Measurements from ENCODE around the gene OR51V1. TPM values are rescaled to one million over a fixed set of nuclear protein-coding genes. Genes with fewer than 3 reads are reported as not detected.

Gene OR51V1
- total and polyA plus RNA-seq, 9 donors = not detected

- Histone ChIP-seq H3K36me3 (no peaks in the 10 kb centered on the region), H3K4me3 (no peak overlapping the region), H3K4me1 (ENCODE audit: insufficient read depth) (no peaks in the 10 kb centered on the region), H3K27me3 (no peaks in the 10 kb centered on the region), H3K9me3 (no peaks in the 10 kb centered on the region), H3K27ac (no peak overlapping the region)
- intact Hi-C loops (cut with DNase I) = no loop called here
- DNase-seq = no peak
- 45 to 52% (median 52%) methylated on average over 2 of the region's 2 CpGs for WGBS, 3 donors
- no peak for TF ChIP-seq EP300 (IDR thresholded peaks at IDR 0.05)
- TF ChIP-seq POLR2A (IDR thresholded peaks at IDR 0.05) = no peak
- no peak for TF ChIP-seq CTCF (IDR thresholded peaks at IDR 0.05)
Measured at GRCh38 chr11:5225480-5225871, 25.0 kb upstream of the OR51V1 start.

GRCh38 chr11:5224538-5225479 is 24.3 kb upstream of the OR51V1 start:
- TF ChIP-seq CTCF (IDR thresholded peaks at IDR 0.05) (no peak), EP300 (IDR thresholded peaks at IDR 0.05) (no peak)
- WGBS, 3 donors = 74 to 77% (median 76%) methylated on average over 6 of the region's 6 CpGs
- DNase-seq = no peak
- no peaks in the 10 kb centered on the region for H3K36me3 ChIP-seq
- H3K27me3 ChIP-seq = no peaks in the 10 kb centered on the region
- no peak overlapping the region for H3K4me3 ChIP-seq
- intact Hi-C loops (cut with DNase I) = no loop called here
- H3K27ac ChIP-seq = no peak overlapping the region
- no peaks in the 10 kb centered on the region for H3K9me3 ChIP-seq
- H3K4me1 ChIP-seq (ENCODE audit: insufficient read depth) = no peaks in the 10 kb centered on the region

GRCh38 chr11:5223686-5224085 is 23.2 kb upstream of the OR51V1 start:
- WGBS, 3 donors = 46 to 57% (median 49%) methylated on average over 1 of the region's 1 CpG
- TF ChIP-seq EP300 (IDR thresholded peaks at IDR 0.05) (no peak), POLR2A (IDR thresholded peaks at IDR 0.05) (no peak), CTCF (IDR thresholded peaks at IDR 0.05) (no peak)
- Histone ChIP-seq H3K27me3 (no peaks in the 10 kb centered on the region), H3K36me3 (no peaks in the 10 kb centered on the region), H3K4me3 (no peak overlapping the region), H3K4me1 (ENCODE audit: insufficient read depth) (no peaks in the 10 kb centered on the region), H3K9me3 (no peaks in the 10 kb centered on the region), H3K27ac (no peak overlapping the region)
- DNase-seq = no peak
- intact Hi-C loops (cut with DNase I) = no loop called here

GRCh38 chr11:5223146-5223545 is 22.7 kb upstream of the OR51V1 start:
- no peak overlapping the region for H3K4me3 ChIP-seq
- DNase-seq = no peak

GRCh38 chr11:5210376-5210885 is 9.9 kb upstream of the OR51V1 start:
- H3K27ac ChIP-seq = no peak overlapping the region
- no peaks in the 10 kb centered on the region for H3K4me1 ChIP-seq (ENCODE audit: insufficient read depth)
- H3K27me3 ChIP-seq = no peaks in the 10 kb centered on the region
- no peak overlapping the region for H3K4me3 ChIP-seq
- no peak for DNase-seq
- no peaks in the 10 kb centered on the region for H3K36me3 ChIP-seq
- intact Hi-C loops (cut with DNase I) = no loop called here
- TF ChIP-seq POLR2A (IDR thresholded peaks at IDR 0.05) = no peak
- no peak for TF ChIP-seq EP300 (IDR thresholded peaks at IDR 0.05)
- TF ChIP-seq CTCF (IDR thresholded peaks at IDR 0.05) = no peak
- H3K9me3 ChIP-seq = no peaks in the 10 kb centered on the region
- 67 to 70% (median 67%) methylated on average over 7 of the region's 7 CpGs for WGBS, 3 donors

More at GRCh38 chr11:5223146-5223545, 22.7 kb upstream of the OR51V1 start:
- Histone ChIP-seq H3K4me1 (ENCODE audit: insufficient read depth) (no peaks in the 10 kb centered on the region), H3K27ac (no peak overlapping the region), H3K9me3 (no peaks in the 10 kb centered on the region), H3K36me3 (no peaks in the 10 kb centered on the region), H3K27me3 (no peaks in the 10 kb centered on the region)
- TF ChIP-seq EP300 (IDR thresholded peaks at IDR 0.05) (no peak), POLR2A (IDR thresholded peaks at IDR 0.05) (no peak)
- intact Hi-C loops (cut with DNase I) = no loop called here
- WGBS, 3 donors = 80 to 90% (median 84%) methylated on average over 6 of the region's 6 CpGs
